Heart left ventricle (tissue), 13 donors: Measurements from ENCODE around the gene PARP1.

Experiments used
- CTCF ChIP-seq, 12 donors: fragments of 200-600 bp; sonication (generic) in 4 of 12; IDR thresholded peaks; one replicate each; pipeline versions ENCODE4 v1.5.0 to v1.8.0; 2018 to 2022; ENCODE audit warnings: antibody characterized with exemption in 12 of 12, mild to moderate bottlenecking in 5 of 12
- POLR2A ChIP-seq, 2 donors: fragments of 450-650 bp; IDR thresholded peaks; one replicate each; pipeline ENCODE4 v1.6.1; 2017; ENCODE audit warnings: antibody characterized with exemption in 2 of 2, mild to moderate bottlenecking in 2 of 2, moderate library complexity in 2 of 2
- donor health status: ischemic (EF 13 %, LVEDD 7.1; RV severe dilation, severe dysfunction).
- donor health status: DM: no; HTN: yes; CAD: no.
- donor health status: DM: no; HTN: no; CAD: no.
- donor health status: ischemic (EF 25% LVEDD 6.9; RV normal size, moderate dysfunction).
- donor health status: ischemic (EF 25% LVEDD 5.7; RV mildly dilated, moderate dysfunction).
- donor health status: ischemic (EF 35%, LVEDD 5.7; RV mildly dilated, moderate dysfunction).
- donor health status: nonischemic (EF 11% LVEDD 7.7; RV severe dilation, severe dysfunction).
- donor health status: DM: yes; HTN: yes; CAD: no.
- donor health status: PGD.
- donor health status: ischemic (EF 29% LVEDD 5.4; RV normal size, mild dysfunction).
- donor health status: nonischemic (EF 23%, LVEDD 6.1; RV moderate dilation, normal function).

- TF ChIP-seq POLR2A (IDR thresholded peaks at IDR 0.05): no peak
- TF ChIP-seq CTCF (IDR thresholded peaks at IDR 0.05): no peak
Measured at GRCh38 chr1:226349081-226349480, 58.8 kb downstream of the PARP1 start.
